ENCODE data around the gene LRRC41.

Gene LRRC41

GRCh38 chr1:46303038-46303871 lies at the start of gene LRRC41, which contains the start of gene UQCRH:
LRRC41 (minus strand) TSS chr1:46303616; CDS start chr1:46303322, 294 bp downstream.
UQCRH (plus strand) TSS chr1:46303698; CDS start chr1:46303767, 69 bp downstream.
- in situ Hi-C loops (cut with HindIII; ENCODE audit: low sequenced_read_pairs), result no loop called here
- peak within 1 kb of the TSS; percentile 94 for H3K4me3 ChIP-seq (ENCODE audit: low read depth, low read length)
- peak; percentile 93 for DNase-seq (ENCODE audit: low read depth)
- no peak for TF ChIP-seq CTCF (IDR thresholded peaks at IDR 0.05; ENCODE audit: low read depth, low read length, missing control alignments)

- no peak for TF ChIP-seq CTCF (IDR thresholded peaks at IDR 0.05; ENCODE audit: low read depth, low read length, missing control alignments)
- no peak overlapping the region for H3K4me3 ChIP-seq (ENCODE audit: low read depth, low read length)
- in situ Hi-C loops (cut with HindIII; ENCODE audit: low sequenced_read_pairs), result no loop called here
- no peak for DNase-seq (ENCODE audit: low read depth)
These were observed 48.9 kb upstream of the LRRC41 start for GRCh38 chr1:46352363-46352762.

GRCh38 chr1:46345281-46345680 lies 41.9 kb upstream of the LRRC41 start:
- no peak for TF ChIP-seq CTCF (IDR thresholded peaks at IDR 0.05; ENCODE audit: low read depth, low read length, missing control alignments)
- no peak overlapping the region for H3K4me3 ChIP-seq (ENCODE audit: low read depth, low read length)
- DNase-seq (ENCODE audit: low read depth), result no peak
- in situ Hi-C loops (cut with HindIII; ENCODE audit: low sequenced_read_pairs), result no loop called here

GRCh38 chr1:46344481-46344880 lies 41.1 kb upstream of the LRRC41 start:
- in situ Hi-C loops (cut with HindIII; ENCODE audit: low sequenced_read_pairs), result no loop called here
- no peak for TF ChIP-seq CTCF (IDR thresholded peaks at IDR 0.05; ENCODE audit: low read depth, low read length, missing control alignments)
- DNase-seq (ENCODE audit: low read depth), result no peak
- no peak overlapping the region for H3K4me3 ChIP-seq (ENCODE audit: low read depth, low read length)

GRCh38 chr1:46343705-46344104 lies 40.3 kb upstream of the LRRC41 start:
- in situ Hi-C loops (cut with HindIII; ENCODE audit: low sequenced_read_pairs), result no loop called here
- TF ChIP-seq CTCF (IDR thresholded peaks at IDR 0.05; ENCODE audit: low read depth, low read length, missing control alignments), result no peak
- DNase-seq (ENCODE audit: low read depth), result no peak

GRCh38 chr1:46343351-46343695 lies 39.9 kb upstream of the LRRC41 start:
- H3K4me3 ChIP-seq (ENCODE audit: low read depth, low read length), result no peak overlapping the region
- DNase-seq (ENCODE audit: low read depth), result no peak
- in situ Hi-C loops (cut with HindIII; ENCODE audit: low sequenced_read_pairs), result no loop called here
- TF ChIP-seq CTCF (IDR thresholded peaks at IDR 0.05; ENCODE audit: low read depth, low read length, missing control alignments), result no peak

More at GRCh38 chr1:46343705-46344104, 40.3 kb upstream of the LRRC41 start:
- H3K4me3 ChIP-seq (ENCODE audit: low read depth, low read length), result no peak overlapping the region

Data from astrocyte of the cerebellum (primary cell).